Mucosa of stomach (tissue), 1 donor: Measurements from ENCODE around the gene ESYT2.

ENCODE experiments used
- H3K27me3 ChIP-seq: one replicate; pipeline ENCODE4 v1.7.0; 2013; ENCODE audit warnings: mild to moderate bottlenecking, low read length; ENCODE audit not compliant: control insufficient read depth, insufficient read depth
- H3K36me3 ChIP-seq: one replicate; pipeline ENCODE4 v1.7.0; 2013; ENCODE audit warnings: low read length; ENCODE audit not compliant: control insufficient read depth, insufficient read depth
- H3K4me1 ChIP-seq: one replicate; pipeline ENCODE4 v1.7.0; 2013; ENCODE audit warnings: mild to moderate bottlenecking, low read length; ENCODE audit not compliant: control insufficient read depth, insufficient read depth
- H3K4me3 ChIP-seq: one replicate; pipeline ENCODE4 v1.7.0; 2013; ENCODE audit warnings: low read length
- H3K9ac ChIP-seq: one replicate; pipeline ENCODE4 v1.7.0; 2013; ENCODE audit warnings: mild to moderate bottlenecking, low read length, moderate library complexity
- H3K9me3 ChIP-seq: one replicate; pipeline ENCODE4 v1.7.0; 2013; ENCODE audit warnings: mild to moderate bottlenecking, low read length, moderate library complexity; ENCODE audit not compliant: control insufficient read depth
- donor health status: Pancreatic carcinoma.

ESYT2 gene

DNA sequence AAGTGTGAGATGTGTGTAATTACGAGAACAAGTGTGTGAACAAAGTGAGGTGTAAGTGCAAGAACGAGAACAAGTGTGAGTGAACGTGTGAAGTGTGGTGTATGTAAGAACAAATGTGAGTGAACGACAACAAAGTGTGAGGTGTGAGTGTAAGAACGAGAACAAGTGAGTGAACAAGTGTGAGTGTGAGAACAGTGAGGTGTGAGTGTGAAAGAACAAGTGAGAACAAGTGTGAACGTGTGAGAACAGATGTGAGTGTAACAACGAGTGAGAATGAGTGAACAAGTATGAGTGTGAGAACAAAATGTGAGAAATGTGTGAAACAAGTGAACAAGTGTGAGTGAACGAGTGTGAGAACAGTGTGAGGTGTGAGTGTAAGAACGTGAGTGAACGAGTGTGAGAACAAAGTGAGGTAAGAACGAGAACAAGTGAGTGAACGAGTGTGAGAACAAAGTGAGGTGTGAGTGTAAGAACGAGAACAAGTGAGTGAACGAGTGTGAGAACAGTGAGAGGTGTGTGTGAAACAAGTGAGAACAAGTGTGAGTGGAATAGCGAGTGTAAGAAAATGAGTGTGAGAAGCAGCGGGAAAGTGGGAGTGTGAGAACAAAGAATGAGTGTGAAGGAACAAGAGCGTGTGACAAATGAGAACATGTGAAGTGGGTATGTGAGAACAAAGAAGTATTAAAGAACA is 47.2 kb downstream of the ESYT2 start:
- H3K4me1 ChIP-seq = peaks cover 6% of the 10 kb centered on the region

DNA sequence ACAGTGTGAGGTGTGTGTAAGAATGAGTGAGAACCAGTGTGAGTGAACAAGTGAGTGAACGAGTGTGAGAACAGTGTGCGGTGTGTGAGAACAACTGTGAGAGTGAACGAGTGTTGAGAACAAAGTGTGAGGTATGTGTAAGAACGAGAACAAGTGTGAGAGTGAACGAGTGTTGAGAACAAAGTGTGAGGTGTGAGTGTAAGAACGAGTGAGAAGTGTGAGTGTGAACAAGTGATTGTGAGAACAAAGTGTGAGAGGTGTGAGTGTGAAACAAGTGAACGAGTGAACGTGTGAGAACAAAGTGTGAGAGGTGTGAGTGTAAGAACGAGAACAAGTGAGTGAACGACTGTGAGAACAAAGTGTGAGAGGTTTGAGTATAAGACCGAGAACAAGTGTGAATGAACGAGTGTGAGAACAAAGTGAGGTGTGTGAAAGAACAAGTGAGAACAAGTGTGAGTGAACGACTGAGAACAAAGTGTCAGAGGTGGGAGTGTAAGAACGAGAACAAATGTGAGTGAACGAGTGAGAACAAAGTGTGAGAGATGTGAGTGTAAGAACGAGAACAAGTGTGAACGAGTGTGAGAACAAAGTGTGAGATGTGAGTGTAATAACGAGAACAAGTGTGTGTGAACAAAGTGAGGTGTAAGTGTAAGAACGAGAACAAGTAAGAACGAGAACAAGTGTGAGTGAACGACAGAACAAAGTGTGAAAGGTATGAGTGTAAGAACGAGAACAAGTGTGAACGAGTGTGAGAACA is 47.9 kb downstream of the ESYT2 start:
- H3K9me3 ChIP-seq = no peaks in the 10 kb centered on the region
- no peak overlapping the region for H3K9ac ChIP-seq
- H3K36me3 ChIP-seq = no peaks in the 10 kb centered on the region
- H3K4me1 ChIP-seq = peaks cover 6% of the 10 kb centered on the region
- H3K27me3 ChIP-seq = no peaks in the 10 kb centered on the region
- H3K4me3 ChIP-seq = no peak overlapping the region

More for the DNA sequence above, 47.2 kb downstream of the ESYT2 start:
- Histone ChIP-seq H3K36me3 (no peaks in the 10 kb centered on the region), H3K27me3 (no peaks in the 10 kb centered on the region), H3K9ac (no peak overlapping the region), H3K4me3 (no peak overlapping the region), H3K9me3 (no peaks in the 10 kb centered on the region)

DNA sequence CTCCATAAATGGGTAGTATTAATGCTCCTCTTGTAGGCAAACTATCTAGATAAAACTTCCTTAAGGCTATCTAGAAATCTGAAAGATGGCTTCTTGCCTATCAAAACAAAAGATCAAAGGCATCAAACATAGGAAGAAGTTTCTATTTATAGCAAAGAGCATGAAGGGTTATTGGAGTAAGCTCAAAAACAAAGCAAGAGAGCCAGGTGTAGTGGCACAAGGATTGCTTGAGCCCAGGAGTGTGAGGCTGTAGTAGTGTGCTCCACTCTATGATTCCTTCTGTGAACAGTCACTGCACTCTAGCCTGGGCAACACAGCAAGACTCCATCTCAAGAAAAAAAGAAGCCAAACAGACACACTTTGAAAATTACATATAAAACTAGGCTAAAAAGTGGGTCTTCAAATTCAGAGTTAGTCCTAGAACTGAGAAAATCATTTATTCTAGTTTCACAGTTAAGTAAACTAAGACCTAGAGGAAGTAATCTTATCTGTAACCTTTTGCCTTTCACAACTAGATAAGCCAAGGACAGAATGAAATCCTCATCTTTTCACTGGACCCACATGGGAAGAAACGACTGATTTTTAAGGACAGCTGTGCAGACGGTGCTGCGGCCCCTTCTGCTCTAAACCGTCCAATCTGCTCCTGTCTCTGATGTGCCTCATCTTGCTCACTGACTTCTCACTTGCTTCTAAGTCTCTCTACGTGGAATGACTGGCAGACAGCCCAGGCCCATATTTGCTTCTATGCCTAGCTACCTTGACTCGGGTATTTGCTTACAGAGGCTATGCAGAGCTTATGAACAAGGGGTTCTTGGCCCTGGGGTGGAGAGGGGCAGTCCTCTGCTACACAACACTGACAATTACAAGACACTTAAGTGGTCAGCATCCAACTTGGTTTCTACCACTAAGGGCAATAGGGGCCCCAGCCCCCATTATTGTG is 50.0 kb downstream of the ESYT2 start:
- no peak overlapping the region for H3K9ac ChIP-seq
- no peaks in the 10 kb centered on the region for H3K9me3 ChIP-seq
- peaks cover 6% of the 10 kb centered on the region for H3K4me1 ChIP-seq
- H3K27me3 ChIP-seq = no peaks in the 10 kb centered on the region
- H3K4me3 ChIP-seq = no peak overlapping the region
- no peaks in the 10 kb centered on the region for H3K36me3 ChIP-seq

DNA sequence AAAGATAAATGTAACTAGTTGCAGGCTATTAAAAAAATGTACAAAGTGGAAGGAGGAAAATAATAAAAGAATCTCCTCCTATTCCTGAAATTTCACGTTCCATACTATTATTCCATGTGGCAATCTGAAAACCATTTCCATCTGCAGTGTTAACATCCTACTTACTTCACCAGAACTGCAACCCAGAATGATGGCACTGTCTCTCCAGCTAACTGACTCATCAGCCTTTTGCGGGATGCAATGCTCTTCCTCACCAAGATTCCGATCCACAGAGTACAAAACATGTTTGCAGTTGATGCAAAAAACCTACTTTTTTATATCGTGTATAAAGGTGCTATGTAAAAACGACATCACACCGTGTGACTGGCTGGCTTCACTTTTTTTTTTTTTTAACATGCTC is 50.8 kb downstream of the ESYT2 start:
- Histone ChIP-seq H3K36me3 (no peaks in the 10 kb centered on the region), H3K9me3 (no peaks in the 10 kb centered on the region), H3K4me1 (peaks cover 6% of the 10 kb centered on the region), H3K27me3 (no peaks in the 10 kb centered on the region), H3K4me3 (no peak overlapping the region), H3K9ac (no peak overlapping the region)

DNA sequence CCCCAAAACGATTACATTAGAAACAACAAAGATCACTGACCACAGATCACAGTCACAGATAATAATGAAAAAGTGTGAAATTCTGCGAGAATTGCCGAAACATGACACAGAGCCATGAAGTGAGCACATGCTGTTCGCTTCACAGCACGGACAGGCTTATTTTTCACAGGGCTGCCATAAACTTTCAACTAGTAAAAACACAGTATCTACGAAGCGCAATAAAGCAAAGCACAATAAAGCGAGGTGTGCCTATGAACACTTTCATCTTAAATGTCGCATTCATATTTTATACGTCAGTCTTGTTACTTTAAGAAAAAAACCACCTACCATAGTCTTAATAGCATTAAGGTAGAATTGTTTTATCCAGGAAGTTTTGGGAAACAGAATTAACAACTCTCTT is 51.5 kb downstream of the ESYT2 start:
- Histone ChIP-seq H3K9me3 (no peaks in the 10 kb centered on the region), H3K27me3 (no peaks in the 10 kb centered on the region), H3K4me1 (peaks cover 6% of the 10 kb centered on the region), H3K4me3 (no peak overlapping the region), H3K36me3 (no peaks in the 10 kb centered on the region), H3K9ac (no peak overlapping the region)

DNA sequence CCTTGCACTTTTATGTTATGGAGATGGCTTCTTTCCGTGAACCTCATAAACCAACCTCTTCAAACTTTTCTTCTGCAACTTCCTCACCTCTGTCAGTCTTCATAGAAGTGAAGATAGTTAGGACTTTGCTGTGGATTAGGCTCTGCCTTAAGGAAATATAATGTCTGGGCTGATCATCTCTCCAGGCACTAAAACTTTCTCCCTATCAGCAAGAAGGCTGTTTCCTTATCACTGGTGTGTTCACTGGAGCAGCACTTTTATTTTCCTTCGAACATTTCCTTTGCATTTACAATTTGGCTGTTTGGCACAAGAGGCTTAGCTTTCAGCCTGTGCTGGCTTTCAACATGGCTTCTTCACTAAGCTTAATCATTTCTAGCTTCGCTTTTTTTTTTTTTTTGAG is 52.8 kb downstream of the ESYT2 start:
- Histone ChIP-seq H3K4me1 (peaks cover 6% of the 10 kb centered on the region), H3K9ac (no peak overlapping the region), H3K4me3 (no peak overlapping the region), H3K36me3 (no peaks in the 10 kb centered on the region), H3K9me3 (no peaks in the 10 kb centered on the region), H3K27me3 (no peaks in the 10 kb centered on the region)

DNA sequence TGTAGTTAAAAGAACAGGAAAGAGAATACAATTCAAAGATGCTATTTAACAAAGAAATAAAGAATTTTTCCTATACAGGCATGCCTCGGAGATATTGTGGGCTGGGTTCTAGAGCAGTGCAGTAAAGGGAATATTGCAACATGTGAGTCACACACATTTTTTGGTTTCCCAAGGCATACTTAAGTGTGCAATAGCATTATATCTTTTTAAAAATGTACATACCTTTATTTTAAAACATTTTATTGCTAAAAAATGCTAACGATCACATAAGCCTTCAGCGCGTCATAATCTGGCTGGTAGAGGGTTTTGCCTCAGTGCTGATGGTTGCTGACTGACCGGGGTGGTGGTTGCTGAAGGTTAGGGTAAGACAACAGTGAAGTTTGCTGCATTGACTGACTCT is 54.4 kb downstream of the ESYT2 start:
- no peaks in the 10 kb centered on the region for H3K27me3 ChIP-seq
- H3K4me3 ChIP-seq = no peak overlapping the region
- no peaks in the 10 kb centered on the region for H3K9me3 ChIP-seq
- no peak overlapping the region for H3K9ac ChIP-seq
- H3K36me3 ChIP-seq = no peaks in the 10 kb centered on the region
- H3K4me1 ChIP-seq = peaks cover 6% of the 10 kb centered on the region

DNA sequence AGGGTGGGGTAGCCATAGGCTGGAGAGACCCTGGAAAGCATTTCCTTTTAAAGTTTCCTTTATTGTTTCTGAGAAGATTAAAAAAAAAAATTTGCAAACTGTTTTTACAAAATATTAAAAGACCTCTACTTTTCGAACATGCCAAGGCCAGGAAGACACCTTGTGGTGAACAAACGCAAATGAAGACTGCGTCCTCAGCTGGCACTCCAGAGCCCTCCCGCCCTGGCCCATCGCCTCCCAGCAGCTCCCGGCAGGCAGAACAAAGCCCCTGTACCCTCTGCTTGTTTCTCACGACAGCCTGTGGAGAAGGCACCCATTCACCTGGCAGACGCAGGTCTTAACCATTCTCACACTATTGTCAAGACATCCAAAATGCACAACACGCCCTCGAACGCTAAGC is 56.4 kb downstream of the ESYT2 start:
- no peaks in the 10 kb centered on the region for H3K9me3 ChIP-seq
- H3K4me1 ChIP-seq = no peaks in the 10 kb centered on the region
- H3K36me3 ChIP-seq = no peaks in the 10 kb centered on the region
- H3K9ac ChIP-seq = no peak overlapping the region
- no peak overlapping the region for H3K4me3 ChIP-seq
- H3K27me3 ChIP-seq = no peaks in the 10 kb centered on the region

DNA sequence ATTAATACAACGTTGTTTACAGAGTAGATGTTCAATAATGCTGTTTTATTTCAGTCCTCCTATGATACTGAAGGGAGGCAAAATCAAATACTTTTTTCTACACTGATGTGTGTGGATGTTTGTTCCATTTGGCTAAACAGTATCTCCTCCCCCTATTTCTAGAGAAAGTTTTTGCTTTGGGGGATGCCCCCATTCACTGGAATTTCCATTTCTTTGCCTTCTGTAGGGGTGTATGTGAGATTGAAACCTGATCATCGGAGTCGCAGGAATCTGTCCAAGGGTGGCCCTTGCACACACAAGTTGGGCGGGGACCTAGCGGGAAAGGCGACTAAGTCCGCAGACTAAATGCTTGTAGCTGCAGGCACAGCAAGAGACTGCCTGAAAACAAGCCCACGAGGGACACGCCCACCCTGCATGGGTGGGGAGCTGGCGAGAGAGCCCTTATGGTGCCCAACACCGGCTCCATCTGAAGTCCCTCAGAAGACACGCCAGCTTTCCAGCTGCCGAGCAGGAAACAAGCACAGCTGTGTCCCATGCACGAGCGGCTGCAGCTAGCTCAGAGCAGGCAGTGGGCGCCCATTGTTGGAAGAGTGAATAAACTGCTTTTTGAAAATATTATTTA is 58.0 kb downstream of the ESYT2 start:
- H3K9ac ChIP-seq = no peak overlapping the region
- H3K36me3 ChIP-seq = no peaks in the 10 kb centered on the region
- H3K9me3 ChIP-seq = no peaks in the 10 kb centered on the region
- no peak overlapping the region for H3K4me3 ChIP-seq
- H3K4me1 ChIP-seq = no peaks in the 10 kb centered on the region
- H3K27me3 ChIP-seq = no peaks in the 10 kb centered on the region

DNA sequence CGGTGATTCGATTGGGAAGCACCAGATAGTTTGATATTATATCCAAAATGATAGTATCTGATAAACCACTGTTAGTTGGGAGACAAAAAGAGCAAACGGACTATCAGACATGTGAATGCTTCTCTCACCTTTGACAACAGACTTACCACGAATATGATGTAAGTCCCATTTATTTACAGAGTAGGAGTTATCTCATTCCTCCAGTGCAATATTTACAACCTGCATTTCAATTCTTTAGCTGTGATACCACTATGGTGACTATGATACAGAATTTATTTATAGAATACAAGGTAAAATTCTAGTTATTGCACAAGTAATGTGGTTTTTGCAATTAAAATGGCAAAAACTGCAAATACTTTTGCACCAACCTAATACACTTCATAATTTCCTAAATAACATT is 61.6 kb downstream of the ESYT2 start:
- Histone ChIP-seq H3K4me1 (no peaks in the 10 kb centered on the region), H3K4me3 (no peak overlapping the region), H3K27me3 (no peaks in the 10 kb centered on the region), H3K36me3 (peaks cover 4% of the 10 kb centered on the region), H3K9me3 (no peaks in the 10 kb centered on the region), H3K9ac (no peak overlapping the region)

DNA sequence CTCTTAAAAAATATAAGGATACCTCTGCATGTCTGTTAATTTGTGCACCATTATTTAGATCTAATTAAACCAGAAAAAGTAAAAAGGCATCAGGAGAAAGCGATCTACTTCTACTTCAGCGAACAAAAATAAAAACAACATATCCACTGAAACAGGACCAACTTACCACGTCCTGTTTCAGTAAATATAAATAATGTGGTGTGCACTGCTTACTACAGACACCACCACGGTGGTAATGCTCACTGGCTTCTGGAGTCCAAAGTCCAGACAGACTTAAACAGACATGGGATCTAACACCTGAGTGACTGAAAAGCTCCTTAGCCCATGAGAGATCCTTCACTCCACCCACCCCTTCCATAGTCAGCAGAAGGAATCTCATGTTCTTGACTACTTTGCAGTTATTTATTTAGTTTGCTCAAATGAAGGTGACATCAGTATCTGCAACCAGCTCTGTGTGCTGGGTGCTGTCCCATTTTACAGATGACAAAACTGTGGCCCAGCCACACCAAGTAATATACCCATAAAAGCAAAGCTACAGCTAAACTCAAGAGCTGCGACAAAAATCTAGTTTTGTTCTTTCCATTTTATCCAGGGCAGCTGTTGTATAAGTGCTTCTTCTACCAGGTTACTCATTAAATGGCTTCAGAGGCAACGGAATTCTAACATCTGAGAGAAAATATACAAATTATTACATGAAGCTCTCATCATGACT is 62.6 kb downstream of the ESYT2 start:
- Histone ChIP-seq H3K4me3 (no peak overlapping the region), H3K9me3 (no peaks in the 10 kb centered on the region), H3K27me3 (no peaks in the 10 kb centered on the region), H3K36me3 (peaks cover 4% of the 10 kb centered on the region), H3K4me1 (no peaks in the 10 kb centered on the region), H3K9ac (no peak overlapping the region)
